GM12878 (cell line): ENCODE measurements around the gene PRR5L. TPM values are rescaled to one million over a fixed set of nuclear protein-coding genes. Genes with fewer than 3 reads are reported as not detected.

Source experiments
- ATAC-seq: fragments of 200-7000 bp; cut with Tn5 transposase; 3 replicates; pipeline ENCODE4 v1.9.1; 2020; ENCODE audit warnings: mild to moderate bottlenecking, moderate library complexity
- BruUV-seq: library from RNA; stranded (reverse); fragments of 400-500 nt; replicated peaks from 2 replicates; lab custom pipeline; 2021; lab: Mats Ljungman, UMichigan
- CTCF ChIA-PET: fragments of 300-600 bp; sonication (Branson Sonifier 250); formaldehyde crosslinking; extraction: SDS; loops from one replicate; lab custom pipeline; 2021; ENCODE audit warnings: inconsistent platforms; lab: Yijun Ruan, JAX
- POLR2A ChIA-PET: fragments of 350-600 bp; formaldehyde crosslinking; extraction: SDS; loops from one replicate; lab custom pipeline; 2021; ENCODE audit warnings: inconsistent platforms; lab: Charles Lee
- RAD21 ChIA-PET: fragments of 300-600 bp; sonication (Branson Sonifier 250); formaldehyde crosslinking; loops from one replicate; lab custom pipeline; 2023; ENCODE audit warnings: antibody characterized with exemption; ENCODE audit not compliant: unreplicated experiment; lab: Charles Lee
- SMC1A ChIA-PET: fragments of 300-600 bp; sonication (Branson Sonifier 250); formaldehyde crosslinking; loops from one replicate; lab custom pipeline; 2023; ENCODE audit not compliant: unreplicated experiment, uncharacterized antibody; lab: Charles Lee
- DNase-seq: peaks from one replicate; pipeline ENCODE4 v3.0.0-alpha.2; 2011; ENCODE audit warnings: low read depth, low spot score
- FAIRE-seq: peaks from 3 replicates; lab custom pipeline; 2011; peaks lifted over from hg19 to GRCh38; lab: Jason Lieb, UNC
- H2AFZ ChIP-seq: 2 replicates; pipeline ENCODE4 v1.6.0; 2011; ENCODE audit warnings: low read depth, low read length, control low read depth; ENCODE audit not compliant: control insufficient read depth
- H3K27ac ChIP-seq: 2 replicates; pipeline ENCODE4 v1.5.1; 2011; ENCODE audit warnings: control low read depth; ENCODE audit not compliant: control insufficient read depth, insufficient read depth
- H3K27me3 ChIP-seq, 2 experiments: replicated peaks in 1 of 2; 2 replicates each; pipeline versions ENCODE4 v1.6.0 to v1.6.1; 2011; ENCODE audit warnings: low read length in 1 of 2; ENCODE audit not compliant: control insufficient read depth in 2 of 2, insufficient read depth in 2 of 2
- H3K36me3 ChIP-seq, 2 experiments: 2 replicates each; pipeline ENCODE4 v1.5.1; 2011; ENCODE audit warnings: low read length in 1 of 2; ENCODE audit not compliant: control insufficient read depth in 2 of 2, insufficient read depth in 2 of 2
- H3K4me1 ChIP-seq: 2 replicates; pipeline ENCODE4 v1.6.1; 2011; ENCODE audit warnings: mild to moderate bottlenecking, low read length, moderate library complexity, mixed read lengths; ENCODE audit not compliant: control insufficient read depth, insufficient read depth
- H3K4me2 ChIP-seq: 2 replicates; pipeline ENCODE4 v1.6.0; 2011; ENCODE audit warnings: control low read depth; ENCODE audit not compliant: control insufficient read depth, insufficient read depth
- H3K4me3 ChIP-seq: fragments of 200-600 bp; sonication (generic); 2 replicates; pipeline ENCODE4 v1.5.1; 2016
- H3K79me2 ChIP-seq: 2 replicates; pipeline ENCODE4 v1.6.0; 2011; ENCODE audit warnings: low read length; ENCODE audit not compliant: control insufficient read depth, insufficient read depth
- H3K9ac ChIP-seq: 2 replicates; pipeline ENCODE4 v1.8.0; 2011; ENCODE audit warnings: low read length, control low read depth, mixed read lengths; ENCODE audit not compliant: control insufficient read depth, insufficient read depth
- H3K9me3 ChIP-seq: replicated peaks from 3 replicates; pipeline ENCODE4 v1.5.1; 2011; ENCODE audit warnings: mild to moderate bottlenecking, low read length; ENCODE audit not compliant: control insufficient read depth, insufficient read depth
- H4K20me1 ChIP-seq: 2 replicates; pipeline ENCODE4 v1.6.0; 2011; ENCODE audit not compliant: control insufficient read depth, insufficient read depth
- ATF2 ChIP-seq: IDR thresholded peaks from 2 replicates; pipeline ENCODE4 v1.6.1; 2012; ENCODE audit warnings: low read length, inconsistent platforms
- ATF7 ChIP-seq: fragments of 450-650 bp; IDR thresholded peaks from 2 replicates; pipeline ENCODE4 v1.6.1; 2016; ENCODE audit warnings: low read depth, mild to moderate bottlenecking
- CEBPB ChIP-seq, 2 experiments: fragments of 150-350 bp in 1 of 2; IDR thresholded peaks; 2 replicates each; pipeline ENCODE4 v1.6.1; 2012 to 2014; ENCODE audit warnings: low read depth in 2 of 2, low read length in 2 of 2, borderline replicate concordance in 1 of 2, inconsistent platforms in 1 of 2
- E2F8 ChIP-seq: fragments of 450-650 bp; IDR thresholded peaks from 2 replicates; pipeline ENCODE4 v1.6.1; 2018; ENCODE audit warnings: mild to moderate bottlenecking, low read depth, moderate library complexity; ENCODE audit not compliant: partially characterized antibody
- ETV6 ChIP-seq, 2 experiments: fragments of 450-650 bp in 1 of 2; IDR thresholded peaks in 1 of 2; conservative IDR thresholded peaks in 1 of 2; 2 replicates each; pipeline ENCODE4 v1.6.1; 2014; ENCODE audit warnings: antibody characterized with exemption in 1 of 2, borderline replicate concordance in 1 of 2, low read depth in 1 of 2, mild to moderate bottlenecking in 1 of 2, moderate library complexity in 1 of 2
- FOS ChIP-seq: IDR thresholded peaks from 3 replicates; pipeline ENCODE4 v1.6.1; 2011; ENCODE audit warnings: borderline replicate concordance; ENCODE audit not compliant: insufficient read length; ENCODE audit errors: extremely low read depth
- HDAC6 ChIP-seq: fragments of 200-600 bp; sonication (generic); IDR thresholded peaks from one replicate; pipeline ENCODE4 v1.8.0; 2017; ENCODE audit warnings: antibody characterized with exemption; ENCODE audit not compliant: unreplicated experiment
- IKZF2 ChIP-seq, 2 experiments: fragments of 450-650 bp; IDR thresholded peaks; 2 replicates each; pipeline ENCODE4 v1.6.1; 2017; ENCODE audit warnings: mild to moderate bottlenecking in 2 of 2, moderate library complexity in 2 of 2
- JUNB ChIP-seq: IDR thresholded peaks from 2 replicates; pipeline ENCODE4 v1.6.1; 2016; ENCODE audit warnings: antibody characterized with exemption, mild to moderate bottlenecking
- NFYB ChIP-seq: IDR thresholded peaks from 2 replicates; pipeline ENCODE4 v1.6.1; 2011; ENCODE audit warnings: low read depth, mild to moderate bottlenecking, low read length, improper control_type of control experiment, moderate library complexity; ENCODE audit not compliant: insufficient read depth
- PAX5 ChIP-seq: IDR thresholded peaks from 2 replicates; pipeline ENCODE4 v1.6.1; 2011; ENCODE audit warnings: low read depth, low read length, borderline replicate concordance
- RFX5 ChIP-seq: IDR thresholded peaks from 2 replicates; pipeline ENCODE4 v1.6.1; 2011; ENCODE audit warnings: low read depth, low read length, improper control_type of control experiment
- SUPT20H ChIP-seq: IDR thresholded peaks from 2 replicates; pipeline ENCODE4 v1.6.1; 2011; ENCODE audit warnings: low read depth, mild to moderate bottlenecking, low read length, moderate library complexity, borderline replicate concordance; ENCODE audit not compliant: control insufficient read depth
- WGBS: methylation state at CpG from one replicate; pipeline ENCODE4 v1.1.6; 2016; ENCODE audit warnings: low lambda C conversion rate; ENCODE audit not compliant: insufficient replicate concordance, insufficient coverage; ENCODE audit errors: missing lambda C conversion rate; 5-methylcytosine and 5-hydroxymethylcytosine counted together
- in situ Hi-C: fragments of 300-500 bp; cut with MboI; formaldehyde crosslinking; loops from 9 replicates; pipeline ENCODE4 v1.14.3; 2018; ENCODE audit warnings: mixed read lengths
- intact Hi-C: fragments of 100-400 bp; cut with micrococcal nuclease; formaldehyde crosslinking; loops from one replicate; pipeline ENCODE4 v1.14.2; 2022; ENCODE audit not compliant: unreplicated experiment
- polyA plus RNA-seq, 11 experiments: library from polyadenylated mRNA; depleted of rRNA in 4 of 11; unstranded in 6 of 11; stranded (reverse) in 5 of 11; fragments of >200 nt; fragmentation: Nextera tagmentation in 4 of 11; fragmentation: Illumina TruSeq in 1 of 11; extraction: Ambion mirVana in 4 of 11; extraction: Trizol in 1 of 11; gene quantifications; 1 replicate in 1 of 11; 2 replicates in 10 of 11; pipeline versions ENCODE4 v1.2.1 to v1.2.3, GENCODE V29; 2011 to 2016; ENCODE audit warnings: inconsistent platforms in 2 of 11, missing spikeins in 2 of 11, low read depth in 1 of 11
- total RNA-seq, 4 experiments: library from RNA; depleted of rRNA in 3 of 4; stranded (reverse); fragments of >200 nt in 3 of 4; fragmentation: Illumina TruSeq in 1 of 4; extraction: Trizol in 1 of 4; gene quantifications; 2 replicates each; pipeline versions ENCODE4 v1.2.1 to v1.2.3, GENCODE V29; 2013 to 2021

PRR5L gene
- total and polyA plus RNA-seq, 10 of the 15 experiments (the other 5 are each of a cell fraction or from before 2014, with no cell fraction given): 0.11 to 4.2 (median 0.67) TPM; not detected in 1

GRCh38 chr11:36388951-36389350, 92.9 kb downstream of the PRR5L start:
- H3K4me2 ChIP-seq: no peak overlapping the region
- no peak overlapping the region for H2AFZ ChIP-seq
- TF ChIP-seq ETV6 (conservative IDR thresholded peaks at IDR 0.05 in 1 of 2, IDR thresholded peaks at IDR 0.05 in 1 of 2; ENCODE audit: borderline replicate concordance in 1 of 2, low read depth in 1 of 2) (no peak), IKZF2 (IDR thresholded peaks at IDR 0.05) (no peak), E2F8 (no peak), JUNB (no peak), ATF7 (no peak), CEBPB (IDR thresholded peaks at IDR 0.05; ENCODE audit: borderline replicate concordance in 1 of 2, low read depth in 2 of 2, low read length in 2 of 2) (no peak), ATF2 (no peak), NFYB (no peak), PAX5 (no peak), SUPT20H (no peak), RFX5 (no peak), HDAC6 (no peak), FOS (no peak)
- H3K9me3 ChIP-seq: no peaks in the 10 kb centered on the region
- no peaks in the 10 kb centered on the region for H3K36me3 ChIP-seq
- SMC1A ChIA-PET: interaction anchor here (1.9 kb wide), 1 partner anchor 25 kb away, joined by 4 read pairs; no protein-coding TSS in a partner anchor
- no peak for DNase-seq
- no TSS peak for BruUV-seq
- no peak for ATAC-seq
- POLR2A ChIA-PET: no interaction called here
- intact Hi-C loops: no loop called here
- H4K20me1 ChIP-seq: no peaks in the 10 kb centered on the region
- CTCF ChIA-PET: no interaction called here
- WGBS: 56% methylated on average over 7 of the region's 7 CpGs
- no peak overlapping the region for H3K27ac ChIP-seq
- no peak overlapping the region for H3K9ac ChIP-seq
- FAIRE-seq: no peak
- H3K4me3 ChIP-seq: no peak overlapping the region
- peaks cover 4% of the 10 kb centered on the region; the same call in 1 of the 2 replicates for H3K4me1 ChIP-seq
- H3K27me3 ChIP-seq: no peaks in the 10 kb centered on the region
- in situ Hi-C loops: no loop called here
- RAD21 ChIA-PET: no interaction called here
- no peaks in the 10 kb centered on the region for H3K79me2 ChIP-seq
